GM19099 (cell line): ENCODE data around the gene PMEPA1.

ENCODE experiments used
- POLR2A ChIP-seq: IDR thresholded peaks from 3 replicates; pipeline ENCODE4 v1.6.1; 2011; ENCODE audit warnings: low read depth; ENCODE audit not compliant: insufficient read length; ENCODE audit errors: extremely low read depth

Gene PMEPA1

DNA sequence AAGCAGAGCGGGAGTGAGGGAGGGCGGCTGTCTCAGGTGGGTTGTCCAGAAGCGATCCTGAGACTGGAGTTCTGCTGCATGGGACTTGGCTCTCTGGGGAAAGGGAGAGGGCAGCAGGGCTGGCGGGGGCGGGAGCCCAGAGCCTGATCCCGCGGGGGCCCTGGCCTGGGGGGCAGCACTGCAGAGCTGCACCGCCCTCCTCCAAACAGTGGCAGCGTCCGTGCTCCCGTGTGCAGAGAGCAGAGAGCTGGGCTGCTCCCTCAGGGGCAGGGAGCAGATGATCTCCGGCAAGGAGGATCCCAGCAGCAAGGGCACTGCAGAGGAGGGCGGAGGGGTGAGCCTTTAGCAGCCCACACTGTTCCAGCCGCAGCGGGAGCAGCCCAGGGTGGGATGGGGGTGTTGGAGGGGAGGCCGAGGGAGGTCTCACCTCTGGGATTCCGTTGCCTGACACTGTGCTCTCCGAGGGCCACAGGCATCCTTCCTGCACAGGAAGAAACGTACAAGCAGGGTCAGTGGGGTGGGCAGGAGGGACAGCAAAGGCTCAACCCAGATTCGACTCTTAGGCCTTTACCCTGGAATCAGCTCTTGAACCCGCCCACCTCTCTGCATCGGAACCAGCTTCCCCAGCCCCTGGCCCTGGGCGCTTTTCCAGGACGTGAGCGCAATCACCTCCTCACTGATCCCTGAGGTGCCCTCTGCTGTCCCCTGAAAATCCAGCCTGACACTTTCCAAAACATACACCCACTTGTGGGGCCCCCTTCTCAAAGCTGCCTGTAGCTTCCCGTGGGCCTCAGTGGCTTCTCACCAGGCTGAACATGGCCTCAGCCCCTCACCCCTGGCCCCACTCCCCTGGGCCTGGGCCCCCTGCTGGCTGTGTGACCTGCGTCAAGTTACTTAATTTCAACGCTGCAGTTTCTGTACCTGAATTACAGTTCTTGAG is 56.9 kb downstream of the PMEPA1 start:
- TF ChIP-seq POLR2A: no peak

DNA sequence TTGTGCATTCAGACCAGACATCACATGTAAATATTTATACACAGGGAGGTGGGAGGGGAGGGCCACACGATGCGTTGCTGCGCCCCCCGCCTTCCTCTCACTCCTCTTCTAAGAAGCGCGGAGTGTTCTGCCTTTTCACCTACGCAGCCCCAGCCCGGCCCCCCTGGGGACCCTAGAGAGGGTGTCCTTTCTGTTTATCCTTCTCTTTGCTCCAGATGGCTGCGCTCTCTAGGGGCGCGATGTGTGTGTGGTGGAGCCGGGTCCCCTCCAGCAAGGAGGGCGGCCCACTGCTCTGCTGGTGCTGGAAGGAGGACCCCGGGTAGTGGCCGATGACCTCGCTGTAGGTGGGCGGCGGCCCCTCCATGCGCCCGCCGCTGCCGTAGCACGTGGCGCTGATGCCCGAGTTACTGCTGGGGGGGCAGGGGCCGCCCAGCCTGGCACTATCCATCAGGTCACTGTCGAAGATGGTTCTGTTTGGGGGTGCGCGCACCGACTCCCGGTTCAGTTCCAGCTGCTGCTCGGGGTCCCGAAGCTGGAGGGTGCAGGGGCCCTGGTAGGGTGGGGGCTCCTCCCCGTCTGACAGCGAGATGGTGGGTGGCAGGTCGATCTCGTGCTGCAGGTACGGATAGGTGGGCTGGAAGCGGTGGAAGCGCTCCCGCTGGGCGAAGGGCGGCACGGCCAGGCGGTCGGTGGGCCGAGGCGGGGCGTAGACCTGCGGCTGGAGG is 57.8 kb downstream of the PMEPA1 start:
- TF ChIP-seq POLR2A: no peak

DNA sequence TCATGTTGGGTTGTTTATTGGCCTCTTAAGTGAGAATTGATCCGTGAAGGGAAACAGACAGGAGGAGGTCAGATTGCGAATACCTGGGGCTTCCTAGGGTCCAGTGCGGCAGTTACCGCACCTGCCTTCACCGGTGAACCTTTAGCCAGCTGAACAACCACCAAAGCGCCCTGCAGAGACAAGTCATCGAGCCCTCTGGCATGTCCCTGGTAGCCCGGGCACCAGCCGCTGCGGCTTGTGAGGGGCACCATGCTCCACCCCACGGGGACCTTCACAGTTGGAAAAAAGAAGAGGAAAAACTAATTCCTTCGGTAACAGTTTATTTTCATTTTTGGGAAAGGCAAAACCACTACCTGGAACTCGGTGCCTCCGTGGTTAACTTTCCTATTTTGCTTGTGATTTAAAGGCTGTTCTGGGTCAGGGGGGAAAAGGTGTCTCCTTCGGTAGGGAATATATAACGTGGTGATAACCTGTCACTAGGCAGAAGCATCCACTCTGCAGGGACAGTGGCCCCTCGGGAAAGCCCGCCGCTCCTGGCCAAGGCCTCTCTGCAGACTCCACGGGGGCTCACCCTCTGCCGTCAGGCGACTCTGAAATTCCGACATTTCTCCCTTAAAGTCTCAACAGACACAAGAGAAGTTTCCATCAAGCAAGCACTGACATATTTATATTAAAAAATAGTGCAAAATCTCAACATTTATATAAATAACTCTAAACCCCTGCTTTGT is 58.9 kb downstream of the PMEPA1 start:
- no peak for TF ChIP-seq POLR2A

DNA sequence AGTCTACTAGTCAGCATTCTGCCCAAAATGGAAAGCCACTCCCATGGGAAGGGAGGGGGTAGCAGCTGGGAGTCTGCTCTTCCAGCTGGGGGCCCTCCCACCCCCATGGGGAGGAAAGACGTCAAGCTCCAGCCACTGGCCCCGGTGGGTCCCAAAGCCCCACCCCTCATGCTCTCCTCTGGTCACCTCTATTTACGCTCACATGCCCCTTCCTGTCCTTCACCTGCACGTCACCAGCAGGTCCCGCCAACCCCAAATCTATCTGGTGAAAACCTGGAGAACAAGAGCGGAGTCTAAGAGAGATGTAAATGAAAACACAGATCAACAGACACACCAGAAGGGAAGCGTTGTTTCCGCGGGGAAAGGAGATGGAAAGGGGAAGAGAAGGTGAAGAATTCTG is 59.5 kb downstream of the PMEPA1 start:
- TF ChIP-seq POLR2A: no peak

DNA sequence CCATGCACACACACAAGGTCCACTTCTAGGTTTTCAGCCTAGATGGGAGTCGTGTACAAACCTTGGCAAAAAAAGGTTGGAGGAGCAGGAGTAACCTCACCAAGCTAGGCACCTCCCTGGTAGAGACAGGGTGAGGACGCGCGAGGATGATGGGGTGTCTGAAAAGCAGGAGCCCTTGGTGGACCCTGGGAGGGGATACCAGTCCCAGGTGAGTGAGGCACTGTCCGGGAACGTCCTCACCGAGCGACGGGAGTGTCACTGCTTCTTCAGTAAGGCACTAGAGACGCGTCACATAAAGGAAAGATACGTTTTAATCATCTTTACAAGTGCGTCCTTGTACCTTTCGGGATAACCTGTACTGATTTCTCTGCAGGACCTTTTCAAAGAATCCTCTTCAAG is 60.2 kb downstream of the PMEPA1 start:
- no peak for TF ChIP-seq POLR2A

DNA sequence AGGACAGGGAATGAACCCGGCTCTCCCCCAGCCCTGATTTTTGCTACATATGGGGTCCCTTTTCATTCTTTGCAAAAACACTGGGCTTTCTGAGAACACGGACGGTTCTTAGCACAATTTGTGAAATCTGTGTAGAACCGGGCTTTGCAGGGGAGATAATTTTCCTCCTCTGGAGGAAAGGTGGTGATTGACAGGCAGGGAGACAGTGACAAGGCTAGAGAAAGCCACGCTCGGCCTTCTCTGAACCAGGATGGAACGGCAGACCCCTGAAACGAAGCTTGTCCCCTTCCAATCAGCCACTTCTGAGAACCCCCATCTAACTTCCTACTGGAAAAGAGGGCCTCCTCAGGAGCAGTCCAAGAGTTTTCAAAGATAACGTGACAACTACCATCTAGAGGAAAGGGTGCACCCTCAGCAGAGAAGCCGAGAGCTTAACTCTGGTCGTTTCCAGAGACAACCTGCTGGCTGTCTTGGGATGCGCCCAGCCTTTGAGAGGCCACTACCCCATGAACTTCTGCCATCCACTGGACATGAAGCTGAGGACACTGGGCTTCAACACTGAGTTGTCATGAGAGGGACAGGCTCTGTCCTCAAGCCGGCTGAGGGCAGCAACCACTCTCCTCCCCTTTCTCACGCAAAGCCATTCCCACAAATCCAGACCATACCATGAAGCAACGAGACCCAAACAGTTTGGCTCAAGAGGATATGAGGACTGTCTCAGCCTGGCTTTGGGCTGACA is 60.8 kb downstream of the PMEPA1 start:
- TF ChIP-seq POLR2A: no peak

DNA sequence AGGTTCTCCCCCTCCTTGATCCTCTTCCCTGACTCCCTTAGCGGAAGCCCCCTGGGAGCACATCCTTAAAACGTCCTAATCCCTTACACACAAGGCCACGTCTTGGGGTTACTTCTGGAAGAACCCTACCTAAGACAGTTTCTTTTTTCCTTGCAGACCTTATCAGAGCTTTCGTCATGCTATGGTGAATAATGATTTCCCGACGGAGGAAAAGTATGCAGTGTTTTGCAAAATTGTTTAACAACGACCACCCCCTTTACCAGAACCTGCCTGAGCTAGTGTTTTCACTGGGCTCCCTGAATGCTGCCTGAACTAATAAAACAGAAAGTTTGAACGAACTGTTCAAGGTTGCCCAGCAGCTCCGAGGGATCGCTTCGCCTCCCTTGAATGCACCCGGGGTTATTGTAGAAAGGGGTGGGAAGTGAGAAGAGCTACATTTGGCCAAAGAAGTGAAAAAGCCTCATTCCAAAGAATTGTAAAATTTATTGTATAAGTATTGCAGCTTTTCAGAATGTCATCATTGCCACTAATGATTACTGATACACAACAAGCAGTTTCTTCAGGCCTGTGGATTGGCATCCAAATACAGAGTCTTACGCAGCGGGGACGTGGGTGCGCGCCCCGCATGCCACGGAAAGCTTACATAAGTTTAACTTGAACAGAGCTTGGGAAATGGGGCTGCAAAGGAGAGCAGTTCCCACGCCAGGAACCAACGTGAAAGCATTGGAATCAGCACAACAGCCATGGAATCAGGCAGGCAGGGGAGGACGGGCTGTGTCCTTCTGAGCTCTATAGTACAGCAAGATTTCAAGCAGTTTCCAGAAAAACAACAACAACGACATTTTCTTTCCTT is 61.7 kb downstream of the PMEPA1 start:
- no peak for TF ChIP-seq POLR2A

DNA sequence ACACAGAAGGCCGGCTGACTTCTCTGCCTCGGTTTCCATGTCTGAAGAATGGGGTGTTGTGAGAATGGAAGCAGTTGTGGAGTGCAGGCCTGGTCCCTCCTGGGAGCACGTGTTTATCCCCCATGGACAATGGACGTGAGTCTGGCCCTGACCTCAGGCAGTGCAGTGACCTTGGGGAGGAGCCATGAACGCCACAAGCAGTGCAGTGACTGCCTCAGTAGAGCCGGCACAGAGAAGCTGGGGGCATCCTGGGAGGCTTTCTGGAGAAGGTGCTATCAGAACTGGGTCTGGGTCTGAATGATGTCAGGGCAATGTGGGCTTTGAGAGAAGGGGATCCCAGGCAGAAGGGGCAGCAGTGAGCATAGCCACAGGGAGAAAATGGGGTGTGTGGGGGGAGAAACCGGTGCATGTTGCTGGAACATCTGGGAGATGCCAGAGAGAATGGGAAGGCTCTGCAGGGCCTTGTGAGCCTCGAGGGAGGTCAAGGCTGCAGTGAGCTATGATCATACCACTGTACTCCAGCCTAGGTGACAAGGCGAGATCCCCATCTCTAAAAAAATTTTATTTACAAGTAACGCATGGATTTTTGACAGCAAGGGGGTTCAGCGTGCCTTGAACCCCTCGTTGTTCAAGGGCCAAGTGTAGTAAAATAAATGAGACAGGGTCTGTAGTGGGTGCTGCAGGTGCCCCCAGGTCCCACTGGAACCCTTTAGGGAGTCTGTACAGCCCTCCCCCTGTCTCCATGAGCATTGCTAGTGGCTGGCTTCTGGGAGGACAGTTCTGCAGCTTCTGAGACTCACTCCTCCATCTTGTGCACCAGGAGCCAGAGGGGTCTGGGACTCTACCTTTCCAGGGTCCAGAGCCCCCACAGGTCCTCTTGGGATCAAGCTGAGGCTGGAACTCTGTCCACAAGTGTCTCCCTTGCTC is 62.5 kb downstream of the PMEPA1 start:
- TF ChIP-seq POLR2A: no peak

DNA sequence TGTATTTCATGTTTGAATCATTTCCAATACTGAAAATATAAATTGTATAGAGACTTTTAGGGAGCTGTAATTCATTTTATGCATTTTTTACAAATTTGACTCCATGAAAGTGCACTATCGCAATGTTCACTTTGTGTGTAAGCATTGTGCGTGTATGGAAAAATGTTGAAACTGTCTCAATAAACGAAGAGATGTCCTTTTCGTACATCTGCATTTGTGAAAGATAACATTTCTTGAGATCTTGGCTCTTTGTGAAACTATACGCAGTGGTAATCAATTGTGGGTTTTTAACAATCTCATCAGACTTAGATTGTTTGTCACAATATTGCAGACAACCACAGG is 70.9 kb downstream of the PMEPA1 start:
- no peak for TF ChIP-seq POLR2A

DNA sequence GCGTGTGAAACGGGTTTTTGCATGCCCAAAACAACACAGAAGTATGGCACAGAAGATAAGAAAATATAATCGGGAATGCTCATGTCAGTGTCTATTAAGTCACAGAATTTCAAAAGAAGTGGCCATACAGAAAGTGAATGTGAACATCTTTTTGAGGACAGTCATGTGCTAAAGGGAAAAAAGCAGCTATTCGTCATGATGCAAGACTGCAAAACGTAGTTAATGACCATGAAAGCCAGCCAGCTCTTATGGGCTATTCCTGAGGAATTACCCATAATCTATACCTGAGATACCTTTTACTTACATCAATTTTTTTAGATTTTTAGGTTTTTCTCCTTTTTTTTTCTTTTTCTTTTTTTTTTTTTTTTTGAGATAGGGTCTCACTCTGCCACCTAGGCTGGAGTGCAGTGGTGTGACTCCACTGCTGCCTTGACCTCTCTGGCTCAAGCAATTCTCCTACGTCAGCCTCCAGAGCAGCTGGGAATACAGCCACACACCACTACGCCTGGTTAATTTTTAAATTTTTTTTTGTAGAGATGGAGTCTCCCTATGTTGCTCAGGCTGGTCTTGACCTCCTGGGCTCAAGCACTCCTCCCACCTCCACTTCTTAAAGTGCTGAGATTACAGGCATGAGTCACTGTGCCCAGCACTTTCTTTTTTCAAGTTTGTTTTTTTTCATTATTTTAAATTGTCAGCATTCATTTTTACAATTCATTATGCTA is 71.5 kb downstream of the PMEPA1 start:
- TF ChIP-seq POLR2A: no peak

DNA sequence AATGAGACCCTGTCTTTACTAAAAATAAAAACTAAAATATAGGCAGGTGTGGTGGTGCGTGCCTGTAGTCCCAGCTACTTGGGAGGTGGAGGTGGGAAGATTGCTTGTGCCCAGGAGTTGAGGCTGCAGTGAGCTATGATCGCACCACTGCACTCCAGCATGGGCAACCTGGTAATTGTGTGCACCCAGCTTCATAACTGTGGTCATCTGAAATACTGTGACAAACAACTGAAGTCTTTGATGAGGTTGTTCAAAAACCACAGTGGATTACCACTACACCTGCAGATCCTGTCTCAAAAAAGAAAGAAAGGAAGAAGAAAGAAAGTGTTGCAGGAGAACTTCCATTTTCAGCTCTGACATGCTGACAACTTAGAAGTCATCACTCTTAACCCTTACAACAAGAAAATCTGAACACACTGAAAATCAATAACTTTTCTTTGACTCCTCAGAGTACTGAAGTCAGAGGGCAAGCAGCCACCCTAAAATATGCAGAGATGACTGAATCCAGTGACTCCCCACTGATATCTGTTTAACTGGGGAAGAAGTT is 75.8 kb downstream of the PMEPA1 start:
- no peak for TF ChIP-seq POLR2A

DNA sequence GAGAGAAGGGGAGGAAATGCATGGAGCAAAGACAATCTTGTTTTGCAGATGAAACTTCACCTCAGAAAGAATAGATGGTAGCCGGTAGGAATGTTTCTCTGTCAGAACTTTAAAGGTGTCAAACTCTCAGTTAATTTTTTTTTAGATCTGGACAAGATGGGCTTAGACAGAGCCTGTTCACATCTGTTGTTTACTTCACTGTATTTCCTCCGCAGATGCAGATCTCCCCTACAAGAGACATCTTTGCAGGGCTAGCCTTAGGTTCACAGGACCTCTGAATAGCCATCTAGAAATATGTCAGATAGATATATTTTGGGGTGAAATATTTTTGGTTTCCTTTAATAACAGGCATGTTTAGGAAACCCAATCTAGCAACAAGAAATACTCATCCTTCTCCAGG is 77.5 kb downstream of the PMEPA1 start:
- TF ChIP-seq POLR2A: no peak
